Measurements from ENCODE around the gene BRD2. TPM values are rescaled to one million over a fixed set of nuclear protein-coding genes. Genes with fewer than 3 reads are reported as not detected.
A peak's percentile ranks its signal among the peaks of the same experiment; 100 is the strongest.

Gene BRD2
- total and polyA plus RNA-seq, 9 of the 15 experiments (the other 6 are each of a cell fraction or from before 2014, with no cell fraction given), result 19.0 to 252 (median 181) TPM

- ATAC-seq, result no peak
- Histone ChIP-seq H3K4me1 (replicated peaks in 1 of 2; ENCODE audit: control insufficient read depth in 2 of 2, insufficient read depth in 2 of 2, low read length in 2 of 2) (peaks cover 0 to 3% of the 10 kb centered on the region in 2 experiments; a peak in 3 of 5 replicates), H3K27me3 (ENCODE audit: control insufficient read depth in 2 of 2, insufficient read depth in 2 of 2, low read length in 2 of 2) (no peaks in the 10 kb centered on the region), H3K79me2 (ENCODE audit: control insufficient read depth, insufficient read depth, low read length) (no peaks in the 10 kb centered on the region), H3K9ac (ENCODE audit: insufficient read depth in 1 of 2, low read depth in 2 of 2, low read length in 2 of 2) (no peak overlapping the region), H4K20me1 (replicated peaks; ENCODE audit: control insufficient read depth, insufficient read depth, low read length) (no peaks in the 10 kb centered on the region), H3K4me3 (no peak overlapping the region), H3K4me2 (ENCODE audit: insufficient read depth, low read length) (no peak overlapping the region), H3K27ac (ENCODE audit: extremely low read depth, low read depth, low read length) (no peak overlapping the region), H3K9me1 (ENCODE audit: control insufficient read depth, insufficient read depth, low read length) (no peaks in the 10 kb centered on the region), H3K9me3 (replicated peaks; ENCODE audit: control insufficient read depth, insufficient read depth, low read depth, low read length) (no peaks in the 10 kb centered on the region), H2AFZ (ENCODE audit: low read depth, low read length) (no peak overlapping the region), H3K36me3 (ENCODE audit: control insufficient read depth, insufficient read depth, low read length) (no peaks in the 10 kb centered on the region)
- ChIA-PET CTCF (ENCODE audit: low intra/inter-chr PET ratio) (interaction anchor here (0.7 kb wide), 1 partner anchor 75 kb away, joined by 3 read pairs; no protein-coding TSS in a partner anchor), POLR2A (interaction anchor here (0.6 kb wide), 1 partner anchor 12 kb away, joined by 4 read pairs; no protein-coding TSS in a partner anchor)
- in situ Hi-C loops (cut with MboI) (loop anchor here (25.0 kb wide), 1 partner anchor 1423 kb away; the partner anchor contains the start of genes ATP6V1G2, DDX39B, MCCD1 and NFKBIL1), intact Hi-C loops (cut with micrococcal nuclease) (no loop called here)
- TF ChIP-seq OTX1 (CRISPR knock-in tag; IDR thresholded peaks at IDR 0.05) (no peak), ZBTB26 (CRISPR knock-in tag; IDR thresholded peaks at IDR 0.05) (0 out of 2 replicates have a peak, but pooled peaks have one; percentile 17)
- 23% methylated on average over 5 of the region's 5 CpGs for WGBS (ENCODE audit: insufficient coverage, low coverage, missing lambda C conversion rate)
- no peak for FAIRE-seq
- no peak for DNase-seq (ENCODE audit: extremely low read depth in 1 of 4, low spot score in 3 of 4)
- BruUV-seq (replicated peaks), result no TSS peak
Measured at GRCh38 chr6:32960563-32960962, 7.8 kb upstream of the BRD2 start.

- H3K36me3 ChIP-seq (ENCODE audit: control insufficient read depth, insufficient read depth, low read length), result no peaks in the 10 kb centered on the region
- intact Hi-C loops (cut with micrococcal nuclease) (no loop called here), in situ Hi-C loops (cut with MboI) (loop anchor here (25.0 kb wide), 1 partner anchor 1425 kb away; the partner anchor contains the start of genes ATP6V1G2, DDX39B, MCCD1 and NFKBIL1)
- peaks cover 9 to 19% of the 10 kb centered on the region in 2 experiments for H3K4me1 ChIP-seq (replicated peaks in 1 of 2; ENCODE audit: control insufficient read depth in 2 of 2, insufficient read depth in 2 of 2, low read length in 2 of 2)
- 0% methylated on average over 1 of the region's 1 CpG for WGBS (ENCODE audit: insufficient coverage, low coverage, missing lambda C conversion rate)
- no peaks in the 10 kb centered on the region for H3K27me3 ChIP-seq (ENCODE audit: control insufficient read depth in 2 of 2, insufficient read depth in 2 of 2, low read length in 2 of 2)
- no TSS peak for BruUV-seq (replicated peaks)
- no peaks in the 10 kb centered on the region for H3K9me3 ChIP-seq (replicated peaks; ENCODE audit: control insufficient read depth, insufficient read depth, low read depth, low read length)
- POLR2A ChIA-PET, result interaction anchor here (4.2 kb wide), 1 partner anchor 12 kb away, joined by 63 read pairs; no protein-coding TSS in a partner anchor
- H3K4me2 ChIP-seq (ENCODE audit: insufficient read depth, low read length), result no peak overlapping the region
- CTCF ChIA-PET (ENCODE audit: low intra/inter-chr PET ratio), result no interaction called here
- H3K4me3 ChIP-seq, result no peak overlapping the region
- ATAC-seq (no peak), DNase-seq (ENCODE audit: extremely low read depth in 1 of 4, low spot score in 3 of 4) (no peak), FAIRE-seq (no peak)
- H3K27ac ChIP-seq (ENCODE audit: extremely low read depth, low read depth, low read length), result no peak overlapping the region
- no peak overlapping the region for H2AFZ ChIP-seq (ENCODE audit: low read depth, low read length)
- H3K9me1 ChIP-seq (ENCODE audit: control insufficient read depth, insufficient read depth, low read length), result no peaks in the 10 kb centered on the region
- H3K79me2 ChIP-seq (ENCODE audit: control insufficient read depth, insufficient read depth, low read length), result peaks cover 17% of the 10 kb centered on the region
- TF ChIP-seq C11orf30 (IDR thresholded peaks at IDR 0.05; ENCODE audit: low read depth) (peak; percentile 60), CTCF (IDR thresholded peaks at IDR 0.05 in 2 of 3, conservative IDR thresholded peaks at IDR 0.05 in 1 of 3; ENCODE audit: insufficient read depth in 2 of 3, low read depth in 1 of 3, low read length in 3 of 3) (no peak), KLF16 (IDR thresholded peaks at IDR 0.05) (no peak), NFE2 (IDR thresholded peaks at IDR 0.05; ENCODE audit: low read depth) (peak; percentile 66), ZNF511 (CRISPR knock-in tag; IDR thresholded peaks at IDR 0.05) (no peak), ZNF143 (CRISPR knock-in tag; IDR thresholded peaks at IDR 0.05) (no peak), CXXC5 (CRISPR knock-in tag; IDR thresholded peaks at IDR 0.05) (no peak)
- H4K20me1 ChIP-seq (replicated peaks; ENCODE audit: control insufficient read depth, insufficient read depth, low read length), result no peaks in the 10 kb centered on the region
- H3K9ac ChIP-seq (ENCODE audit: insufficient read depth in 1 of 2, low read depth in 2 of 2, low read length in 2 of 2), result no peak overlapping the region
Measured at GRCh38 chr6:32962213-32962826, 6.1 kb upstream of the BRD2 start.

All from K562 (cell line).